Measurements from ENCODE around the gene MYADML2. TPM values are rescaled to one million over a fixed set of nuclear protein-coding genes. Genes with fewer than 3 reads are reported as not detected.
A peak's percentile ranks its signal among the peaks of the same experiment; 100 is the strongest.

Gene MYADML2
- total RNA-seq, 1 donor from 2014 or later = not detected

DNA sequence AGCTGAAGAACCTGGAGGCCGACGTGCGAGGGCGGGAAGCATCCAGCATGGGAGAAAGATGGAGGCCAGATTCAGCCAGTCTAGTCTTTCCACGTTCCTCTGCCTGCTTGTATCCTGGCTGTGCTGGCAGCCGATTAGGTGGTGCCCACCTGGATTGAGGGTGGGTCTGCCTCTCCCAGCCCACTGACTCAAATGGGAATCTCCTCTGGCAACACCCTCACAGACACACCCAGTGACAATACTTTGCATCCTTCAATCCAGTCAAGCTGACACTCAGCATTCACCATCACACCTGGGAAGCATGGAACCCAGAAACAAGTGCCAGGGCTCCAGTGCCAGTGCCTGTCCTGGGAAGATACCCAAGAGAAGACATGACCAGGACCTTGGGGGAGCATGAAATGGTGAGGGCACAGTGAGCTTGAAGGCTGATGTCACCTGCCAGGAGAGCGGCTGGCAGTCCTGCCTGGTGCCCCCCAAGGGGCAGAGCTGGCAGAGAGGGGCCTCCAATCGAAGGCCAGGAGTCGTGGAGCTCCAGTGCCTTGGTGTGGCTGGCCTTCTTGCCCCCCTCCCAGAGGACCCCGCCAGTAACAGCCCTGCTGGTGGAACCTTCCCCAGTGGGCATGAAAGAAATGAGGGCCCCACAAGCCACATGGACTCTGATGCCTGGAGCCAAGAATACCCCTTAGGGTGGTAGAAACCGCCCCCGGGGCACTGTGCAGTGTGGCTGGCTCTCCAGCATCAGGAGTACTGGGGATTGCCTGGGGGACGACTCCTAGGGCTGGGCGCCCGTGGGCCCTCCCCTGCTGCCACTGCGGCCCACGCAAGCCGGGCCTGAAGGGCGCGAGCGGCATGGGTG, 45.6 kb downstream of the MYADML2 start:
- no peak overlapping the region for H3K27ac Mint-ChIP-seq
- no peaks in the 10 kb centered on the region for H3K9me3 Mint-ChIP-seq
- peaks cover 31% of the 10 kb centered on the region for H3K36me3 Mint-ChIP-seq (ENCODE audit: low read depth)
- no peak overlapping the region for H3K4me3 Mint-ChIP-seq (ENCODE audit: low read depth)
- peaks cover 6% of the 10 kb centered on the region for H3K27me3 Mint-ChIP-seq (ENCODE audit: low read depth)
- DNase-seq (ENCODE audit: low spot score) = no peak
- no peaks in the 10 kb centered on the region for H3K4me1 Mint-ChIP-seq (ENCODE audit: low read depth)
- intact Hi-C loops (cut with micrococcal nuclease) = no loop called here

DNA sequence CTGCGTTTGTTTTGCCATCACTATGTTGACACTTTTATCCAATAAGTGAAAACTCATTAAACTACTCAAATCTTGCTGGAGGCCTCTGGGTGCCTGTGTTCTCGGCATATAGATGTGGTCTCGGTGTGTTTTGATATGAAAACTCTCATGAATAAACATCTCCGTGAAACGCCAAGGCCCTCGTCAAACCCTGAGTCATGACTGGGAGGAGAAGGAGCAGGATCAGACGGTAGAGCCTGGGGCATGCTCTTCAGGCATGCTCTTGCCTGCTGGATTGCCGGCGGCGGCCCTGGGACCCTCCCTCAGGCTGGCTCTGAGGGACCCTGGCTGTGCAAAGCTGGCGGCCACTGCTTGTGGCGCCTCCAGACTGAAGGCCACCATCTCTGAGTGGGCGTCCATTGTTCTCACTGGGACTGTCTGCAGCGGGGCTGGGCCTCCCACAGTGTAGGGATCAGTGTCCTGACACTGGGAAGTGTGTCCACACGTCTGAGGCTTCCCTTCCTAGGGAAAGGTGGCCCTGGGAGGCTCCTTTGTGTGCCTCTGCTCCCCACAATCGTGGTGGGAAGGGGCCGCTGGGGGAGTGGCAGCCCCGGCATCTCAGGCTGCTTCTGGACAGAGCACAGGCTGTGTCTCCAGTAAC, 46.7 kb downstream of the MYADML2 start:
- no peak for DNase-seq (ENCODE audit: low spot score)
- intact Hi-C loops (cut with micrococcal nuclease) = no loop called here
- no peaks in the 10 kb centered on the region for H3K4me1 Mint-ChIP-seq (ENCODE audit: low read depth)
- H3K9me3 Mint-ChIP-seq = no peaks in the 10 kb centered on the region
- H3K27ac Mint-ChIP-seq = no peak overlapping the region
- no peak overlapping the region for H3K4me3 Mint-ChIP-seq (ENCODE audit: low read depth)
- peaks cover 6% of the 10 kb centered on the region for H3K27me3 Mint-ChIP-seq (ENCODE audit: low read depth)
- H3K36me3 Mint-ChIP-seq (ENCODE audit: low read depth) = peaks cover 32% of the 10 kb centered on the region

DNA sequence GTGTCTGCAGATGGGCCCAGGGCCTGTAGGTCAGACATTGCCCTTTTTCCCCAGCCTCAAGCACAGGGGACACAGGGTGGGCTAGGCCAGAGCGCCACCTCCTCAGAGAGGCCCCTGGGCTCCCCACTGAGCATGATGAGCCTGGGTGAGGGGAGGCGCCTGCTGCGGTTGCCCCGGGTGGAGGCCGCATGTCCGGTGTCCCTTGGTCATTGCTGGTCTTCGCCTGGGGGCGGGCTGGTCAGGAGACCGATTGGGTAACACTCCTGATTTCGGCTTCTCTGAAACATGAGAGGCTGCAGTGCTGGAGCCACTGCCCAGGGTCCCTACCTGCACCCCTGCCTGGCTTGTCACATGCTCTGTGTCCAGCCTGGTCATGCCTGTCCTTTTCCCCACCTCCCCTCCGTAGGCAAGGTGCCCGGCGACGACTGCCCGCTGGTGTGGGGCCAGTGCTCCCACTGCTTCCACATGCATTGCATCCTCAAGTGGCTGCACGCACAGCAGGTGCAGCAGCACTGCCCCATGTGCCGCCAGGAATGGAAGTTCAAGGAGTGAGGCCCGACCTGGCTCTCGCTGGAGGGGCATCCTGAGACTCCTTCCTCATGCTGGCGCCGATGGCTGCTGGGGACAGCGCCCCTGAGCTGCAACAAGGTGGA, 47.4 kb downstream of the MYADML2 start:
- Mint-ChIP-seq H3K27ac (no peak overlapping the region), H3K4me3 (ENCODE audit: low read depth) (no peak overlapping the region), H3K27me3 (ENCODE audit: low read depth) (peaks cover 6% of the 10 kb centered on the region), H3K4me1 (ENCODE audit: low read depth) (no peaks in the 10 kb centered on the region), H3K36me3 (ENCODE audit: low read depth) (peaks cover 35% of the 10 kb centered on the region), H3K9me3 (no peaks in the 10 kb centered on the region)
- DNase-seq (ENCODE audit: low spot score) = no peak
- intact Hi-C loops (cut with micrococcal nuclease) = no loop called here

GRCh38 chr17:81898885-81899284, 48.1 kb downstream of the MYADML2 start:
- H3K36me3 Mint-ChIP-seq (ENCODE audit: low read depth) = peaks cover 35% of the 10 kb centered on the region
- no peaks in the 10 kb centered on the region for H3K4me1 Mint-ChIP-seq (ENCODE audit: low read depth)
- intact Hi-C loops (cut with micrococcal nuclease) = no loop called here
- H3K4me3 Mint-ChIP-seq (ENCODE audit: low read depth) = no peak overlapping the region
- no peaks in the 10 kb centered on the region for H3K9me3 Mint-ChIP-seq
- no peak overlapping the region for H3K27ac Mint-ChIP-seq
- no peak for DNase-seq (ENCODE audit: low spot score)
- peaks cover 6% of the 10 kb centered on the region for H3K27me3 Mint-ChIP-seq (ENCODE audit: low read depth)

DNA sequence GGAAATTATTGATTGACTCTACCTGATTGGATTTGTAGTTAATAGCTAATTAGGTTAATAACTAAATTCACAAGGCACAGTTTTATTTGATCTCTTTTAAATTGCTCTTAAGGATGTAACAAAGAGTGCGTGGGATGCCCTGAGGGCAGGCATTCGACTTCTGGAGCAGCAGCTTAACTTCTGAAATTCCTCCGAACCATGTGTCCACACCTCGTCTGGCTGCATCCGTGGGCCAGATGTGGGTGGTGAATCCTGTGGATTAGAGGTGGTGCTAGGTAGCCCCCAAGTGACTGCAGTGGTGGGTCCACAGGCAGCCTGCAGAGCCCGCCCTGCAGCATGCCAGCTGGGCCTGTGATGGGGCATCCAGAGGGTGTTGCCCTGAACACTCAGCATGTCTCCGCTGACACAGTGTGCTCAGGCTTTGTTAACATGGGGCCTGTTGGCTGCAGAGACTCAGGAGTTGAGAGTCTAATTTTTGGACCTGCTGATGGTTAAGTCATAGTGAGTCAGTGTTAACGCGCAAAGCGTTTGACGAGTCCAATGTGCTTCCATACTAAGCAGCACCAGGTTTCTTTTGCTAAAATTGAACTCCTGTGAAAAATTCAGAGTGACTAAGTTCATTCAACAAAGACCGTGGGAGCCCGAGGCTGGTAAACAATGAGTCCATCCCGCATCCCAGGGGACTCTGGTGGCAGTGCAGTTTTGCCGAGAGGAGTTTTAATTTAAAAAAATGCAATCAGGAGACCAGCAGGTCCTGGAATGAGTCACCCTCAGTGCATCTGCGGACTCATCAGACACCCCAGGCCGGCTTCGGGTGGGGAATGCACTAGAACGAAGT, 48.8 kb downstream of the MYADML2 start:
- Mint-ChIP-seq H3K36me3 (ENCODE audit: low read depth) (peaks cover 33% of the 10 kb centered on the region), H3K27ac (no peak overlapping the region), H3K9me3 (no peaks in the 10 kb centered on the region), H3K4me1 (ENCODE audit: low read depth) (no peaks in the 10 kb centered on the region), H3K4me3 (ENCODE audit: low read depth) (no peak overlapping the region), H3K27me3 (ENCODE audit: low read depth) (peaks cover 6% of the 10 kb centered on the region)
- no peak for DNase-seq (ENCODE audit: low spot score)
- intact Hi-C loops (cut with micrococcal nuclease) = no loop called here

GRCh38 chr17:81895400-81895799, 51.6 kb downstream of the MYADML2 start:
- peaks cover 2% of the 10 kb centered on the region for H3K4me1 Mint-ChIP-seq (ENCODE audit: low read depth)
- H3K4me3 Mint-ChIP-seq (ENCODE audit: low read depth) = no peak overlapping the region
- no peak overlapping the region for H3K27ac Mint-ChIP-seq
- DNase-seq (ENCODE audit: low spot score) = no peak
- intact Hi-C loops (cut with micrococcal nuclease) = no loop called here
- peaks cover 33% of the 10 kb centered on the region for H3K36me3 Mint-ChIP-seq (ENCODE audit: low read depth)
- no peaks in the 10 kb centered on the region for H3K9me3 Mint-ChIP-seq
- H3K27me3 Mint-ChIP-seq (ENCODE audit: low read depth) = no peaks in the 10 kb centered on the region

GRCh38 chr17:81891303-81891552, 55.8 kb downstream of the MYADML2 start:
- Mint-ChIP-seq H3K27me3 (ENCODE audit: low read depth) (no peaks in the 10 kb centered on the region), H3K36me3 (ENCODE audit: low read depth) (peaks cover 53% of the 10 kb centered on the region), H3K4me1 (ENCODE audit: low read depth) (peaks cover 18% of the 10 kb centered on the region)

DNA sequence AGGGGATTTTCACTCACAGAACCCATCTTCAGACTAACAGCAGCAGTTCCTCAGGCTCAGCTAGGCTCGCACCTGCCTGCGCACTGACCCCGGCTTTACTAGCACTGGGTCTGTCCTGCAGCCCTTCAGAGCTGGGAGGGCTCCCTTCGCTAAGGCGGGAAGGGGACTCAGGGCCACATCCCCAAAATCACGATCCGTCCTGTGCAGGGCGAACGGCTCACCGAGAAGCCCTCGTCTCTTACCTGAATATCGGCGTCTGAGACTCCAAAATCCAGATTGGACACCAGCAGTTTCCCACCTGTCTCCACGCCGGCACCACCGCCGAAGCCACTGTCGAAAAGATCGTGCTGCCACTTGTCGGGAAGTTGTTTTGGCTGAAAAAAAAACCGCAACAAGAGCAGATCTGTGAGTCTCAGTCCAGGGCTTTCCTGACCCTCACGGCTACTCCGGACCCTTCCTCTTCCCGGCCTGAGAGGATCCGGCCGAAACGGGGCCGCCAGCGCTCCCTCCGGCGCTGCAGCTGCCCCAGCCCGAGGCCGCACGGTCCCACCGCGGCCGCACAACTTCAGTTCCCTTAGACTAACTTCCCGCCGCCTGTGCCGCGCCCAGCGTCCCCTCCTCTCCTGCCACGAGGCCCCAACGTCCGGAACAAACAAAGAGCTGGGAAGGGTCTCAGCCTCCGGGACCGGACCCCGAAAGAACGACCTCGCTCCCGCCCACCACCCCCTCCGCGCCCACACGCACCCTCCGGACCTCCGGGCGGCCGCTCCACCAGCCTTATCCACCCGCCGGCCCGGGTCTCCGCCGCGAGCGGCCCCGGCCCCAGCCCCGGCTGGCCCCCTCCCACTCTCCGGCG, 56.4 kb downstream of the MYADML2 start:
- Mint-ChIP-seq H3K9me3 (no peaks in the 10 kb centered on the region), H3K27me3 (ENCODE audit: low read depth) (no peaks in the 10 kb centered on the region), H3K36me3 (ENCODE audit: low read depth) (peaks cover 59% of the 10 kb centered on the region), H3K4me3 (ENCODE audit: low read depth) (peak overlapping the region; percentile 88), H3K27ac (peak overlapping the region; percentile 92), H3K4me1 (ENCODE audit: low read depth) (peaks cover 18% of the 10 kb centered on the region)
- intact Hi-C loops (cut with micrococcal nuclease) = loop anchor here (2.0 kb wide), 1 partner anchor 20 kb away; the partner anchor contains the start of gene ARHGDIA
- no peak for DNase-seq (ENCODE audit: low spot score)

More at GRCh38 chr17:81891303-81891552, 55.8 kb downstream of the MYADML2 start:
- DNase-seq (ENCODE audit: low spot score) = no peak
- Mint-ChIP-seq H3K27ac (peak overlapping the region; percentile 98), H3K4me3 (ENCODE audit: low read depth) (peak overlapping the region; percentile 97), H3K9me3 (no peaks in the 10 kb centered on the region)
- intact Hi-C loops (cut with micrococcal nuclease) = loop anchor here (2.0 kb wide), 1 partner anchor 20 kb away; the partner anchor contains the start of gene ARHGDIA

Other genes starting within 250 kb of the MYADML2 start
- 175 and 179 TPM in 2 replicates for gene MRPL12, start 243.9 kb downstream of the MYADML2 start, total RNA-seq
- 36.4 and 39.5 TPM in 2 replicates for gene SLC25A10, start 234.9 kb downstream of the MYADML2 start, total RNA-seq
- not detected in 2 replicates for gene GCGR, start 143.1 kb downstream of the MYADML2 start, total RNA-seq
- gene MCRIP1, start 113.9 kb downstream of the MYADML2 start, total RNA-seq = 42.5 and 42.9 TPM in 2 replicates
- not detected in 2 replicates for gene PPP1R27, start 112.2 kb downstream of the MYADML2 start, total RNA-seq
- 545 and 603 TPM in 2 replicates for gene P4HB, start 86.7 kb downstream of the MYADML2 start, total RNA-seq
- gene ARHGDIA, start 75.9 kb downstream of the MYADML2 start, total RNA-seq = 713 and 715 TPM in 2 replicates
- 237 and 240 TPM in 2 replicates for gene ALYREF, start 55.6 kb downstream of the MYADML2 start, total RNA-seq
- gene ANAPC11, start 55.5 kb downstream of the MYADML2 start, total RNA-seq = 108 and 119 TPM in 2 replicates
- 0.28 and 0.39 TPM in 2 replicates for gene NPB, start 45.0 kb downstream of the MYADML2 start, total RNA-seq
- 51.5 and 51.7 TPM in 2 replicates for gene PCYT2, start 35.8 kb downstream of the MYADML2 start, total RNA-seq
- 50.2 and 55.7 TPM in 2 replicates for gene SIRT7, start 29.1 kb downstream of the MYADML2 start, total RNA-seq
- gene MAFG, start 19.5 kb downstream of the MYADML2 start, total RNA-seq = 30.3 and 31.8 TPM in 2 replicates
- gene PYCR1, start 9.9 kb downstream of the MYADML2 start, total RNA-seq = 99.9 and 105 TPM in 2 replicates
- 1.2 and 2.2 TPM in 2 replicates for gene NOTUM, start 14.0 kb upstream of the MYADML2 start, total RNA-seq
- 32.9 and 33.8 TPM in 2 replicates for gene ASPSCR1, start 30.4 kb upstream of the MYADML2 start, total RNA-seq
- gene CENPX, start 75.6 kb upstream of the MYADML2 start, total RNA-seq = 88.3 and 91.9 TPM in 2 replicates
- gene LRRC45, start 76.1 kb upstream of the MYADML2 start, total RNA-seq = 32.3 and 33.4 TPM in 2 replicates
- 15.4 and 18.4 TPM in 2 replicates for gene RAC3, start 84.4 kb upstream of the MYADML2 start, total RNA-seq
- 138 and 145 TPM in 2 replicates for gene DCXR, start 90.5 kb upstream of the MYADML2 start, total RNA-seq
- gene RFNG, start 104.6 kb upstream of the MYADML2 start, total RNA-seq = 21.8 and 21.9 TPM in 2 replicates
- gene GPS1, start 104.7 kb upstream of the MYADML2 start, total RNA-seq = 103 TPM in 2 replicates
- gene DUS1L, start 118.6 kb upstream of the MYADML2 start, total RNA-seq = 154 and 179 TPM in 2 replicates
- 387 and 409 TPM in 2 replicates for gene FASN, start 151.0 kb upstream of the MYADML2 start, total RNA-seq

Measured in activated T-helper 2 cell treated with anti-CD3 and anti-CD28 coated beads, Interferon-gamma antibody, Interleukin-2, Interleukin-4, amounts not matched to agents 10 μg/mL and 5 μg/mL and 100 μg/mL, durations not matched to agents 14 hours and 24 hours and 36 hours (primary cell).